GM19238 (cell line): ENCODE results near the gene IFFO2.
A peak's percentile ranks its signal among the peaks of the same experiment; 100 is the strongest.
"Not testable (repeated sequence)": the region's sequence is repeated elsewhere in the genome, so short reads cannot be mapped to it uniquely, and the experiment has no call there.

ENCODE experiments used
- DNase-seq: peaks from one replicate; pipeline ENCODE4 v3.0.0; 2011; ENCODE audit warnings: low spot score; ENCODE audit not compliant: insufficient read length

The IFFO2 gene

DNA sequence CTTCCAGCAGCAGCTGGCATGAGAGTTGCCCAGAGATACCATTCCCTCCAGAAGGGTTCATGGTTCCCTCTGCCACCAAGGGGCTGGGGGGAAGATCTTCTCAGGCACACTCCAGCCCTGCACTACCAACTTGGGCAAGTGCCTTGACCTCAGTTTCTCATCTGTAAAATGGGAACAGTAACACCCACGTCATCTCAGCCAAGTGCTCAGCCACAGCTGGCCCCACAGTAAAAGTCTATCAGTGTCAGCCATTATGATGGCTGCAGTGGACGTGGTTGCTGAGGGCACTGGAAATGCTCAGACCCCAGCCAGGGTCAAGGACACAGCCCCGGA lies 80.7 kb downstream of the IFFO2 start:
- no peak for DNase-seq

DNA sequence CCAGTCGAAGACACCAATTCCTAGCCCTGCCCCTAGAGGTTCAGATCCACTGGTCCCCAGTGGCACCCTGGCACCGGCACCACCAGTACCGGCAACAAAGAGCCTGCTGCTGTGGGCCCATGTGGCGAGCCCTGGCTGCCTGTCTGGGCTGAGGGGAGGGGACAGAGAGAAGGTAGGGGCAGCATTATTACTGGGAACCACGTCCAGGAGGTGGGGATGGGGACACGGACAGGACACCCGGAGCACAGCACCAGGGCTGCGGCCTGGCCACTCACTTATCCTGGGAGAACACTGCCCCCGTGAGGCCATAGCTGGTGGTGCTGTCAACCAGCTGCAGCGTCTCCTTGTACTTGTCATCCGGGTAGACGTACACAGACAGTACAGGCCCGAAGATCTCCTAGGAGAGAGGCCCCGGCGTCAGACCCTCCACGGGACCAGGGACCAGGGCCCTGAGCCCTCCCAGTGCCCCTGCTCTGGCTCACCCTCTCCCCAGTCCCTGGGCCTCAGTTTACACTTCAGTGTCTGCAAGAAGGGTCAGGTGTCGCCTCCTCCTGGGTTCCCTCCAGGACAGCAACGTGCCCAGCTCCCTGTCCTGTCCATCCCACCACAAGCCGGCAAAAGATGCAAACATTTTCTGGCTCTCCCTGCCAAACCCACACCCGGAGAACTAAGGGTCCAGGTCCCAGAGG lies 81.2 kb downstream of the IFFO2 start:
- peak; percentile 66 for DNase-seq

DNA sequence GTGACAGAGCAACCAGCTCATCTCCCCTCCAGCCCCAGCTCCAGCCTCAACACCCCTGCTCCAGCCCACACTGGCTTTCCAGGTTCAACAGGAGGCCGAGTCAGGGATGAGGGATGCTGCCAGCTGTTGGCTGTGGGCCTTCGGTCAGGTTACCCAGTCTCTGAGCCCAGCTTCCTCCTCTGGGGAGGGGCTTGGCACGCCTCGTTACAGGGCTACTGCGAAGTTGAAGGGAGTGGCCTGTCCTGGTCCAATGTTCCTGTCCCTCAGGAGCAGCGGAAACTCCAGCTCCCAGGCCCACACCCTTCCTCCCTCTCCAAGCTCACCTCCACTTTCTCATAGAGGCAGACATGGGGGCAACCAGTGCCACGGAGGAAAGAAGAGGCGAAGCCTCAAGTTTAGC lies 81.9 kb downstream of the IFFO2 start:
- no peak for DNase-seq

DNA sequence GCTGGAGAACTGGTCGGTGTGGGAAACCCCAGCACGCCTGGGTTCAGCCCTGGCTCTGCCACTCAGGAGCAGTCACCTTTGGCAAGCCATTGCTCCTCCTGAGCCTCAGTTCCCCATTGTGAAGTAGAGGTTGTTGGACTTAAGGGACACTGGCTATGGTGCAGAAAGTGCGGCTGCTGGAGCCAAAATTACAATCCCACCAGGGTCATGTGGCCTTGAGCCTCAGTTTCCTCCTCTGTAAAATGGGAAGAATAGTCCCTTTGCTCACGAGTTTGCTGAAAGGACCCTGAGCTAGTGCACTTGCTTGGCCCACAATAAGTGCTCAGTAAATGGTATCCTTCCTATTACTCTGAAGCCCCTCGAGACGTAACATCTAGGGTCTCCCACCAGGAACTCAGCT lies 82.4 kb downstream of the IFFO2 start:
- no peak for DNase-seq

DNA sequence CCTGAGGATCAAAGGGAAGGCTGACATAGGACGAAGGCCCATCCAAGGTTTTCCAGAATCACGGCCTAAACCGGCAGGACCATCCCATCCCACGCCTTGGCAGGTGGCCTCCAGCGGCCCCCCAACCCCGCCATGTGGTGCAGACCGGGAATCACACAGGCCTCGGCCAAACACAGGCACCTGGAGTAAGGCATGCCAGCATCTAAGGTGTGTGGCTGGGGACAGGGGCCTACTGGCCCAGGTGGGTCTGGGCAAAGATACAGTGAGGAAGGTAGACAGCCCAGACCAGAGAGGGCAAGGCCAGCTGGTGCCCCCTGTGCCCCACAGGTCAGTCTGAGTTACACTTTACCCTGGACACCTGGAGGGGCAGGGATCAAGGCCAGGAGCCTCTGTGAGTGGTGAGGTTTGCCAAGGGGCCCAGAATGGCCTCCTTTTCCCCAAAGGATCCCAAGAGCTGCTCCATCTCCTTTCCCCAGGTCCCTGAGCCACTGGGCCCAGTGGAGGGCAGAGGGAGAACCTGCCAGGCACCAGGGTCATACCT lies 84.3 kb downstream of the IFFO2 start:
- no peak for DNase-seq

DNA sequence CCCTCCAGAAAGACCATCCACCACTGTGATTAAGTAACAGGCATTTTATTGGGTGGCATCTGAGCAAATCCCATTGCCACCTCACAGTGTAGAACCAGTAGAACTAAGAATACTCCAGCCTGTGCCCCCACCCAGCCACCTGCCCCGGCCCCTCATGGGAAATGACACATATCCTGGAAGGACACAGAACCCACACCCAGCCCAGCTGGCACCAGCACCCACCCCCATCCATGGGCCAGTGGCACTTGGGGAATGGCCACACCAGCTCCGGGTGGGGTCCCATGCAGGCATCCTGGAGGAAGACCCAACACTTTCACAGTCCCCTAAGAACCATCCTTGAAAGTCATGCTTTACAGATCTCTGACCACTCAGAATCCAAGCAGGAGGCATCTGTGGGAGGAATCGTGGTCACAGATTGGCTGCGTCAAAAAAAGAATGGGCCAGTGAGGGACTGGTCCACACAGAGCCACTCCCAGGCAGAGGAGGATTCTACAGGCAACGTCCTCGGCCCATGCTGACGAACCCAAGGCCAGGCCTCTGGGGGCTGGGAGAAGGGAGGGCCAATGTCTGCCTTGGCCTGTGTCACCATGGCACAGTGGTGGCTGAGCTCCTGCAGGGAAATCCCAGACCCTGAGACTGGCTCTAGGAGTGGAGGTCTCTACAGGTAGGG lies 84.9 kb downstream of the IFFO2 start:
- no peak for DNase-seq

DNA sequence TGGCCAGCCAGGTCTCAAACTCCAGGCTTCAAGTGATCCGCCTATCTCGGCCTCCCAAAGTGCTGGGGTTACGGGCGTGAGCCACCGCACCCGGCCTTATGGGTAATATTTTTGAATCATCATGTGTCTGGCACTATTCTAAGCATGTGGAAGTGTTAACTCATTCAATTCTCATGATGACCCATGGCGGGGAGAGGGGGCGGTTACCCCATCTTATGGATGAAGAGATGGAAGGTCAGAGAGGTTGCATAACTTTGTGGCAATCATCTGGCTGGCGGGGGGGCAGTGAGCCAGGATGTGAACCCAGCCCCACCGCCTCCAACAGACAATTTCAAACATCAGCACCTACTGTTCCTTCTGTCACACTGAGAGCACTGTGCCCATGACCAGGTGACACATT lies 85.5 kb downstream of the IFFO2 start:
- DNase-seq: no peak

DNA sequence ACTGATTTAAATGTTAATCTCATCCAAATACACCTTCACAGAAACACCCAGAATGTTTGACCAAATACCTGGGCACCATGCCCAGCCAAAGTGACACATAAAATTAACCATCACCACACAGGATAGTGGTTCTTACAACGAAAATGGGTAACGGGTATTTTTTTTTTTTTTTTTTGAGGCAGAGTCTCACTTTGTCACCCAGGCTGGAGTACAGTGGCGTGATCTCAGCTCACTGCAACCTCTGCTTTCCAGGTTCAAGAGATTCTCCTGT lies 85.9 kb downstream of the IFFO2 start:
- not testable (repeated sequence) for DNase-seq

DNA sequence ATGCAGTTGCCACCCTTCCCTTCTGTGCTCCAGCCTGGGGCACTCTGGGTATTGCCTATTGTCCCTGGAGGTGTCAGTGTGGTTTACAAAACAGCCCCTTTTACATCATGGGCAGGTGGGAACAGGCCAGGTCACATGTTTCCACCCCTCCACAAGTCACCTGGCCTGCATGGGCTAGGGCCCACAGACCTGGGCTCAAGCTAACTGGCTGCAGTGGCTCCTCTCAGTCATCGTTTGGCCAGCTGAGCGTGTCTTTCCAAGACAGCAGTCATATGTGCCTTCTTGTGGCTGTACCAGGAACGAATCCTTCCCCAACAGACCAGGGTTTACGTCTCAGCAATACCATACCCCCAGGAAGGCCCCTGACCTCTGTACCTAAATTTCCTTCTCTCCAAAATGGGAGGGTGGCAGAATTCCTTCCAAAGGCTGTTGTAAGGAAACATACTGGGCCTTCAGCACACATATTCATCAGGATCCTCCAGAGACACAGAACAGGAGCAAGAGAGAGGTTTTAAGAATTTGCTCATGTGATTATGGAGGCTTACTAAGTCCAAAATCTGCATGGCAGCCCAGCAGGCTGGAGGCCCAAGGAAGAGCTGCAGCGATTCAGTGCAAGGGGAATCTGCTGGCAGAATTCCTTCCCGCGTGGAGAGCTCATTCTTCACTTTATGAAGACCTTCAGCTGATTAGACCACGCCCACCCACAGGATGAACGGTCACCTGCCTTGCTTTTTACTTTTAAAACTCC lies 86.5 kb downstream of the IFFO2 start:
- DNase-seq: no peak

DNA sequence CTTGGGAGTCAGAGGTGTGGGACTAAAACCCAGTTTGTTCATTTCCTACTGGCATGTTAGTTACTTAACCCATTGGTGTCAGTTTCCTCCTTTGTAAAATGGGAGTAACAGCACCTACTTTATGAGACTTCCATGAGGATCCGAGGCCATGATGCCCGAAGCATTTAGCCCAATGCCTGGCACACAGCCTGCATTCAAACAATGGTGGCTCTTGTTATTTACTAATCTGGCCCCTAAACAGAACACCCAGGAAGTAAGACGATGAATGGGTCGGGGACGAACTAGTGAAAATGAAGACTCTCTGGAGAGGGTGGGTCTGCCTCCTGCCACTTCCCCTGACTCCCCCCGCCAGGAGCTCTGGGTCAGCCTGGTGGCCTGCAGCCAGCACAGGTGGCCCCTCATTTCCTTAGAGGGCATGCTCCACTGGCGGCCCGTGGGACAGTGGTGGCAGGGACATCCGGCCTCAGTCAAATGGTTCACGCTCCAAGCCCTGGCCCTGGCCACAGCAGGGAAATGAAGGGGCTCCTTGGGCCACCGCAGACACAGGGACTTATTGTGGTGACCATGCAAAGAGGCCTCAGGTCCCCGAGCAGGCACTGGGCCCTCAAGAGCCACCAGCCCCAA lies 87.6 kb downstream of the IFFO2 start:
- DNase-seq: no peak

DNA sequence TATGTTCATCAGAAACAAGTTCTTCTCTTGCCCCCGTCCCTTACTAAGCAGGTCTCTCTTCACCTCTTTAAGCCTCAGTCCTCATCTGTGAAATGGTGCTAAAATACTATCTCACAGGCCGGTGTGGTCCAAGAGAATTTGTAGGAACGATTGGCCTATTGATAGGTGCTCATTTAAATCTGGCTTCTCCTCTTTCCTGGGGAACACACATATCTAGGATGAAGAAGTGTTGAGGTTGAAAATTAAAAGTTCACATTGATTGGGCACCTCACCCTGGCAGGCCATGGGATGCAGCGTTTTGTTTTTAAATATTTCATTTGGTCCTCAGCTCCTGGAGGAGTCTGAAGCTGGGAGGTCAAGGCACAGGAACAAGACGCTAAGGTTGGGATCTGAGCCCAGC lies 88.1 kb downstream of the IFFO2 start:
- DNase-seq: no peak

DNA sequence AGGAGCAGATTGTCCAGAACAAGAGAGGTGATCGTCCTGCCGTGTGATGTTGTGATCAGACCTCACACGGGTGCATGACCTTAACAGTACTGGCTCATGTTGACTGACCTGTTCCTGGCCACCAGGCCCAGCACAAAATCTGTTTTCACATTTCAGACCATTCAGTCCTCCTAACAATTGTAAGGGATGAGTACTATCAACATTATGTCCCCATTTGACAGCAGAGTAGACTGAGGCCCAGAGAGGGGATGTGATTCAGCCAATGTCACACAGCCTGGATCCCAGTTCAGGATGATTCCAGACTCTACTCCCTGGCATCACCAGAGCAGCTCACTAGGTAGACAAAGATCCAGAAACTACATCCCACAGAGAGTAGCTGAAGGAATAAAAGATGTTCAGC lies 89.6 kb downstream of the IFFO2 start:
- DNase-seq: no peak

DNA sequence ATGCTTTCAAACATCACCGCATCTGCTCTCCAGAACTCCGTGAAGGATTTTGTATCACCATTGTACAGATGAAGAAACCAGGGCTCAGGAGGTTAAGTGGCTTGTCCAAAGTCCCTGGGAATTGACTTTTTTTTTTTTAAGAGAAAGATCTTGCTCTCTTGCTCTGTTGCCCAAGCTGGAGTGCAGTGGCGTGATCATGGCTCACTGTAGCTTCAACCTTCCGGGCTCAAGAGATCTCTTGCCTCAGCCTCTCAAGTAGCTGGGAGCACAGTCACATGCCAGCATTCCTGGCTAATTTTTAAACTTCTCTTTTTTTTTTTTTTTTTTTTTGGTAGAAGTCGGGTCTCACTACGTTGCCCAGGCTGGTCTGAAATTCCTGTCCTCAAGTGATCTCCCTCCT lies 90.2 kb downstream of the IFFO2 start:
- DNase-seq: no peak

DNA sequence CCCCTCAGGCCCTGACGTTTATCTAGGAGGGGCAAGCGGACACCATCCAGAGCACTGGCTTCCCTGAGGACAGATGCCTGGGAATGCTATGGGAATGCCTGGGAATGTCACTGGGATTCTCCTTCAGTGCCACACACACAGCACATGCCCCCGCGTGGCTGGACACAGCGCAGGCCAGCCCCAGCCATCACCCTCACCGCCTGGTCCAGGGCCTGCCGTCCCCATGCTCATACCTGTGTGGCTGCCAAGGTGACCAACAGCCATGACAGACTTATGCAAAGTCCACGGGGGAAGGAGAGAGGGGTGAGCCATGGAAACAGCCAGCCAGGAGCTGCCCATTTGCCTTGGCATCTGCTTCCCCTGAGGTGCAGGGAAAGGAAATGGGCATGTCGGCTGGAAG lies 91.3 kb downstream of the IFFO2 start:
- no peak for DNase-seq

DNA sequence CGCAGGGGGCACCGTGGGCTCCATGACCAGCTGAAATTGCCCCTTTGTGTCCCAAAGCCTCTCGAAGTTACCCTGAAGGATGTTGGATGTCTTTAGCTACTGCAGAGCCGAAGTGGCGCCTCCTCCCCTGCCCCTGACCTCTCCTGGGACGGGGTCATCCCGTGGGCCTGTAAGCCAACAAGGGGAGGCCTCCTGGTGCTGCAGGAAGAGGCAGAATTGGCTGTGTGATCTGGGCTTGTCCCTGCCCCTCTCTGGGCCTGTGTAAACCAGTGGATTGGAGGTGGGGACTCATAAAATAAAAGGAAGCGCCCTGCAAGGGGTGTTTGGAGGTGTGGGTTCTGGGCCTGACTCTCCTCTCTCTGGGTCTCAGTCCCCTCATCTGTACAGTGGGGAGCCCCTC lies 94.9 kb downstream of the IFFO2 start:
- DNase-seq: no peak

DNA sequence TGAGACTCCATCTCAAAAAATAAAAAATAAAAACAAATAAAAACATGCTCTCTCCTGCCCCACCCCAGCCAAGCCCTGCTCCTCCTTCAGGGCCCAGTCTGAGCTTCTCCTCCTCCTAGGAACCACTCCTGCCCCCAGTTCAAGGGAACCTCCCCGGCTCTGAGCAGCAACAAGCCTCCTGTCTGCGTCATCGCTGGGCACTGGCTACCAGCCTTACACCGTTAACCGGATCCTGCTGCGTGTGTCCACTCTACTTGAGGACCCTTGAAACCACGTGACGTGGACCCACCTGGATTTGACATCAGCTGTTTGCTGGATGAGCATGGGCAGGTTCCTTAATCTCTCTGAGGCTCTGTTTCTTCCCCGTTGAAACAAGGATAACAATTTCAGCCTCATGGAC lies 95.4 kb downstream of the IFFO2 start:
- DNase-seq: no peak

DNA sequence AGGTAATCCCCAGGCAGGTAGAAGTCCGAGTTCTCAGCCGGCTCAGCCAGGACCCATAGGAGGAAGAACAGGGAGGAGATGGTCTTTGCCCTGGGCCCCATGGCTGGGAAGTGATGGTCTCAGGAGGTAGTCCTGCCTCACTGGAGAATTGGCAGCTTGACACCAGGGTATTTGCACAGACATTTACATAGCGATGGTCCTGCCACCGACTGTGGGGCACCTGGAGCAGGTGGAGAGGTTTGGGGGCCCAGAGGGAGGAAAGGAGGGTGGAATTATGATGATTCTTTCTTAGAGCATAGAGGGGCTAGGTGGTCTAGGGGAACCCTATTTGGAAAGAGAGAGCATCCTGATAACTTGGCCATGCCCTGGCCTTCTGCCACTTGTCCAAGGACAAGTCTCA lies 96.9 kb downstream of the IFFO2 start, which contains the start of gene TAS1R2:
Gene TAS1R2, minus strand, starts transcription at position 101 of the 400 bp plus-strand sequence. Its CDS starts 0 bp downstream, at position 101.
- no peak for DNase-seq

DNA sequence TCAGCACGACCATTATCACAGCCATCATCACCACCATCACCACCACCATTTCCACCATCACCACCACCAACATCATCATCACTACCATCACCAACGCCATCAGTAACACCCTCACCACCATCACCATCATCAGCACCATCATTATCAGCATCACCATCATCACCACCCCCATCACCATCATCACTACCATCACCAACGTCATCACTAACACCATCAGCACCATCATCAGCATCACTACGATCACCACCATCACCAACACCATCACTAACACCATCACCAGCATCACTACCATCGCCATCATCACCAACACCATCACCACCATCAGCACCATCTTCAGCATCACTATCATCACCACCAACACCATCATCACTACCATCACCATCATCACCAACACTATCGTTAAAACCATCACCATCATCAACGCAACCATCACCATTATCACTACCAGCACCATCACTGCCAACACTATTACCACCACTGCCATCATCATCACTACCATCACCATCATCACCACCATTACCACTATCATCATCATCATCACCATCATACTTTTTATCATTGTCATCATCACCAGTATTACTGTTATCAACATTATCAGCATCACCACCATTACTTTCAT lies 98.3 kb downstream of the IFFO2 start:
- no peak for DNase-seq

DNA sequence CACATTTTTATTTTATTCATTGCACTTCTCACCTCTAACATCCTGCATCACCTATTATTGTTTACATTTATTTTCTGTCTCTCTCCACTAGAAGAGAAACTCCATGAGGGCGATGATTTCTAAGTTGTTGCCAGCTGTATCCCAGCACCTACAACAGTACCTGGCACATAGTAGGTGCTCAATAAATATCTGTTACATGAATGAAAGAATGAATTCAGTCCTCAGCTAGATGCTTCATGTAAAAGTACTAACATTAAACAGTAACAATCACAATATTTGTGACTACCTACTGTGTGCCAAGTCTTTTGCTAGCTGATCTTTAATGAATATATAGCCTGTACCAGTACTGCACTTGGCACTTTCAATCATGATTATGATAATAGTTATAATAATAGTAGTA lies 100.0 kb downstream of the IFFO2 start:
- DNase-seq: no peak

DNA sequence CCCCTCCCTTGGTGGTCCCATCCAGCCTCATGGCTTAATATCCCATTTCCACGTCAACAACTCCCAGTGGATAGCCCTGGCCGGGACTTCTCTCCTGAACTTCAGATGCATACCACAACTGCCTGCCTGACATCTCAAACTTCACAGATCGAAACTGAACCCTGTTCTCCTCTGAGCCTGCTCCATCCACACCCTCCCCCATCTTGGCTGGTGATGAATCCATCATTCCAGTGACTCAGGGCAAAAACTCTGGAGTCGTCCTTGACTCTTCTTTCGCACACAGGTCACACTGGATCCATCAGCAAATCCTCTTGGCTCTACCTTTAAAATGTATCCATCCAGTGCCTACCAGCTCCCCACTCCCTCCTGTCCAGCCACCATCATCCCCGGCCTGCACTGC lies 100.9 kb downstream of the IFFO2 start:
- no peak for DNase-seq

DNA sequence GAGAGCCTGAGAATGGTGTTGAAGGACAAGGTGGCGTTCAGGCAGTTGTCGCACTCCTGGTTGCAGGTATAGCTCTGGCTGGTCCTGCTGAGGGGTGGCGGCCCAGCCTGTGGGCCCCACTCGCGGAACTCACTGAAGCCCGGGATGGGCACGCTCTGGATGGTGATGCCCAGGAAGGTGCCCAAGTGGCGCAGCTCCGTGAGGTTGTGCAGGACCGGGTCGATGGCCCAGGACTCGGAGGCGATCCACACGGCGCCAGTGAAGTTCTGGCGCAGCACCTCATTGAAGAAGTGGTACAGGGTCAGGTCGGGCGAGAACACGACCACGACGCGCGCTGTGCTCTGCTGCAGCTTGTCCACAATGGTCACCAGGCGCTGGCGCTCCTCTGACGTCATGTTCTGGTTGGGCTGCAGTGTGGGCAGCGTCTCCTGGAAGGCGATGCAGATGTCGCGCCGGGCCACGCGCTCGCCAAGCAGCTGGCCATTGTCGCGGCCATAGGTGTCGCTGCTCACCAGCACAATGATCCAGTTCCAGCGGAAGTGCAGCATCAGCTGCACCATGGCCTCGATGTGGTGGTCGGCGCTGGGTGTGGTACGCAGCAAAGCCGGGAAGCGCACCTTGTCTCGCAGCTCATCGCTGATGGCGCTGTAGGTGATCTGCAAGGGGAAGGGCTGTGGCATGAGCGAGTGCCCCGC lies 102.0 kb downstream of the IFFO2 start:
- no peak for DNase-seq
